Left lung (tissue), 10 donors: Measurements from ENCODE around the gene DDHD1. TPM values are rescaled to one million over a fixed set of nuclear protein-coding genes. Genes with fewer than 3 reads are reported as not detected.

Experiments
- ATAC-seq: fragments of 200-7000 bp; cut with Tn5 transposase; one replicate; pipeline ENCODE4 v1.9.1; 2020; ENCODE audit warnings: moderate library complexity
- DNase-seq, 4 donors: peaks; one replicate each; pipeline ENCODE4 v3.0.0-alpha.2; 2013 to 2020
- H3K27ac ChIP-seq, 2 donors: fragments of 200-600 bp; sonication (generic) in 1 of 2; one replicate each; pipeline versions ENCODE4 v1.5.0 to v1.8.0; 2020 to 2021
- H3K27me3 ChIP-seq, 2 donors: fragments of 200-600 bp; sonication (generic) in 1 of 2; one replicate each; pipeline versions ENCODE4 v1.5.0 to v1.8.0; 2020 to 2021
- H3K36me3 ChIP-seq, 2 donors: fragments of 200-600 bp; sonication (generic) in 1 of 2; one replicate each; pipeline versions ENCODE4 v1.5.0 to v1.8.0; 2020 to 2021
- H3K4me1 ChIP-seq, 2 donors: fragments of 200-600 bp; one replicate each; pipeline ENCODE4 v1.8.0; 2021
- H3K4me3 ChIP-seq, 2 donors: fragments of 200-600 bp; sonication (generic) in 1 of 2; one replicate each; pipeline versions ENCODE4 v1.5.0 to v1.8.0; 2020 to 2021; ENCODE audit warnings: mild to moderate bottlenecking in 1 of 2
- H3K9me3 ChIP-seq, 2 donors: fragments of 200-600 bp; sonication (generic) in 1 of 2; one replicate each; pipeline versions ENCODE4 v1.5.0 to v1.8.0; 2020 to 2021
- intact Hi-C, 2 donors: fragments of 100-400 bp; cut with DNase I; formaldehyde crosslinking; loops; one replicate each; pipeline versions ENCODE4 v1.11.2 to v1.14.2; 2022
- polyA plus RNA-seq, 6 donors: library from polyadenylated mRNA; unstranded; fragments of 120-200 nt; gene quantifications; one replicate each; pipeline ENCODE4 v1.2.1, GENCODE V29; 2013; ENCODE audit not compliant: insufficient read length in 6 of 6
- total RNA-seq, 2 donors: library from RNA; stranded (reverse); fragmentation: NEBNext Ultra II Directional; extraction: Animal tissue kit (Norgen Biotek cat#: 25700); gene quantifications; one replicate each; pipeline ENCODE4 v1.2.1, GENCODE V29; 2021
- TF ChIP-seq, protein P1 (sequence below), 2 donors: fragments of 200-600 bp; sonication (generic) in 1 of 2; IDR thresholded peaks; one replicate each; pipeline versions ENCODE4 v1.5.0 to v1.8.0; 2021; ENCODE audit warnings: antibody characterized with exemption in 2 of 2
- donor health status: DM: no; HTN: yes; CAD: no.
- donor health status: DM: no; HTN: no; CAD: no.

Gene DDHD1
- total and polyA plus RNA-seq, 8 donors, result 13.2 to 22.7 (median 21.1) TPM

DNA sequence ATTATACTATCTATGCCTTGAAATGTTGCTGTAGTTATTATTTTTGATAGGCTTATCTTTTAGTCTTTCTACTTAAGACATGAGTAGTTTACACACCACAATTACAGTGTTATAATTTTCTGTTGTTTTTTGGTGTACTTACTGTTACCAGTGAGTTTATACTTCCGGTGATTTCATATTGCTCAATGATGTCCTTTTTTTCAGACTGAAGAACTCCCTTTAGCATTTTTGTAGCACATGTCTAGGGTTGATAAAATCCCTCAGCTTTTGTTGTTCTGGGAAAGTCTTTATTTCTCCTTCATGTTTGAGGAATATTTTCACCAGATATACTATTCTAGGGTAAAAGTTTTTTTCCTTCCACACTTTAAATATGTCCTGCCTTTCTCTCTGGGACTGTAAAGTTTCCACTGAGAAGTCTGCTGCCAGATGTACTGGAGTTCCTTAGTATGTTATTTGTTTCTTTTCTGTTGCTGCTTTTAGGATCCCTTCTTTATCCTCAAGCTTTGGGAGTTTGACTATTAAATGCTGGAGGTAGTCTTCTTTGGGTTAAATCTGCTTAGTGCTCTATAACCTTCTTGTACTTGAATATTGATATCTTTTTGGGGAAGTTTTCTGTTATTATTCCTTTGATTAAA lies 160.8 kb downstream of the DDHD1 start:
- no peak for DNase-seq

DNA sequence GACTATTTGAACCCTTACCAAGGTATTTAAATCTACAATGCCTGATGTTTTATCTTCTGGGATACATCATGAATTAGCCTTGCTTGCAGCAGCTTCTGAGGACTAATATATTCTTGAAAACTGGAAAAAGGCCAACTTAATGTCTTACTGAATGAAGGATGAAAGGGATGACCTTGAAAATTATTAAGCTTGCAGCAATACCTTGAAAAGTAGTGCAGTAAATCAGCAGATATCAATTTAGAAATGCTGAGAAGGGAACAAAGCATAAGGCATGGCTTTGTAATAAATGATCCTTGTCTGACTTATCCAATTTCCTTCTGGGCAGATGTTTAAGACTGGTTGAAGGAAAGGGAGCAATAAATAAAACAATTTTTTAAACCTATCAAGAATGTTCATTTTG lies 165.0 kb downstream of the DDHD1 start:
- intact Hi-C loops, result no loop called here
- TF ChIP-seq, protein P1, sequence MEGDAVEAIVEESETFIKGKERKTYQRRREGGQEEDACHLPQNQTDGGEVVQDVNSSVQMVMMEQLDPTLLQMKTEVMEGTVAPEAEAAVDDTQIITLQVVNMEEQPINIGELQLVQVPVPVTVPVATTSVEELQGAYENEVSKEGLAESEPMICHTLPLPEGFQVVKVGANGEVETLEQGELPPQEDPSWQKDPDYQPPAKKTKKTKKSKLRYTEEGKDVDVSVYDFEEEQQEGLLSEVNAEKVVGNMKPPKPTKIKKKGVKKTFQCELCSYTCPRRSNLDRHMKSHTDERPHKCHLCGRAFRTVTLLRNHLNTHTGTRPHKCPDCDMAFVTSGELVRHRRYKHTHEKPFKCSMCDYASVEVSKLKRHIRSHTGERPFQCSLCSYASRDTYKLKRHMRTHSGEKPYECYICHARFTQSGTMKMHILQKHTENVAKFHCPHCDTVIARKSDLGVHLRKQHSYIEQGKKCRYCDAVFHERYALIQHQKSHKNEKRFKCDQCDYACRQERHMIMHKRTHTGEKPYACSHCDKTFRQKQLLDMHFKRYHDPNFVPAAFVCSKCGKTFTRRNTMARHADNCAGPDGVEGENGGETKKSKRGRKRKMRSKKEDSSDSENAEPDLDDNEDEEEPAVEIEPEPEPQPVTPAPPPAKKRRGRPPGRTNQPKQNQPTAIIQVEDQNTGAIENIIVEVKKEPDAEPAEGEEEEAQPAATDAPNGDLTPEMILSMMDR (IDR thresholded peaks at IDR 0.05), result no peak
- no peak overlapping the region for H3K4me3 ChIP-seq
- no peaks in the 10 kb centered on the region for H3K27me3 ChIP-seq
- H3K4me1 ChIP-seq, result no peaks in the 10 kb centered on the region
- H3K27ac ChIP-seq, result no peak overlapping the region
- no peaks in the 10 kb centered on the region for H3K36me3 ChIP-seq
- ATAC-seq, result no peak
- no peaks in the 10 kb centered on the region for H3K9me3 ChIP-seq
- no peak for DNase-seq

More for the DNA sequence above, 160.8 kb downstream of the DDHD1 start:
- TF ChIP-seq, protein P1 (IDR thresholded peaks at IDR 0.05), result no peak
- Histone ChIP-seq H3K27me3 (no peaks in the 10 kb centered on the region), H3K36me3 (no peaks in the 10 kb centered on the region), H3K4me3 (no peak overlapping the region), H3K9me3 (no peaks in the 10 kb centered on the region), H3K4me1 (no peaks in the 10 kb centered on the region), H3K27ac (no peak overlapping the region)
- intact Hi-C loops, result no loop called here
- ATAC-seq, result no peak

- no peak overlapping the region for H3K27ac ChIP-seq
- H3K36me3 ChIP-seq, result no peaks in the 10 kb centered on the region
- TF ChIP-seq, protein P1 (IDR thresholded peaks at IDR 0.05), result no peak
- DNase-seq (no peak), ATAC-seq (no peak)
- H3K4me1 ChIP-seq, result no peaks in the 10 kb centered on the region
- H3K9me3 ChIP-seq, result no peaks in the 10 kb centered on the region
- no peak overlapping the region for H3K4me3 ChIP-seq
- H3K27me3 ChIP-seq, result no peaks in the 10 kb centered on the region
- intact Hi-C loops, result no loop called here
These were observed 165.6 kb downstream of the DDHD1 start for GRCh38 chr14:52987514-52987913.

DNA sequence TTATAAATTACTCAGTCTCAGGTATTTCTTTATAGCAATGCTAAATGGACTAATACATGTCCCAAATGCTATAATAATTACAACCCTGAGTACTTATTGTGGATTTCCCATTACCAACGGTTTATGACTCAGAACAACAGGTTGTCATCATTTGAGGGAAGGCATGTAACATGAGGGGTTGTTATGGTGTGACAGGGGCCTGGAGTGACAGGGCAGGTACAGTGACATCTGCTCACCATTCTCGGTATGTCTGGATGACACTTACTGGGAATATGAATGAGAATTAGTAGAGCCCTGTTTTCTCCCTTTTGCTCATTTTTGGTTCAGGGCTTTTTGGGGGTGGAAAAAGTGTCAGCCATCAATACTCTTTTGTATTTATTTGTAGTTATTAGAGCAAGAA lies 166.1 kb downstream of the DDHD1 start:
- Histone ChIP-seq H3K27me3 (no peaks in the 10 kb centered on the region), H3K4me3 (no peak overlapping the region), H3K9me3 (no peaks in the 10 kb centered on the region), H3K27ac (no peak overlapping the region), H3K4me1 (no peaks in the 10 kb centered on the region), H3K36me3 (no peaks in the 10 kb centered on the region)
- ATAC-seq, result no peak
- DNase-seq, result no peak
- TF ChIP-seq, protein P1 (IDR thresholded peaks at IDR 0.05), result no peak
- intact Hi-C loops, result no loop called here

Other genes starting within 250 kb of the DDHD1 start
- 10 to 100 TPM; 93.4 to 98.8 TPM for gene FERMT2, start 202.3 kb downstream of the DDHD1 start, total RNA-seq
- gene FERMT2, start 202.3 kb downstream of the DDHD1 start, polyA plus RNA-seq, result 100 to 1,000 TPM; 124 to 148 (median 132) TPM